ENCODE measurements around the gene PHACTR1.

Gene PHACTR1

GRCh38 chr6:13172291-13172690 is 455.7 kb downstream of the PHACTR1 start:
- TF ChIP-seq, protein P1, sequence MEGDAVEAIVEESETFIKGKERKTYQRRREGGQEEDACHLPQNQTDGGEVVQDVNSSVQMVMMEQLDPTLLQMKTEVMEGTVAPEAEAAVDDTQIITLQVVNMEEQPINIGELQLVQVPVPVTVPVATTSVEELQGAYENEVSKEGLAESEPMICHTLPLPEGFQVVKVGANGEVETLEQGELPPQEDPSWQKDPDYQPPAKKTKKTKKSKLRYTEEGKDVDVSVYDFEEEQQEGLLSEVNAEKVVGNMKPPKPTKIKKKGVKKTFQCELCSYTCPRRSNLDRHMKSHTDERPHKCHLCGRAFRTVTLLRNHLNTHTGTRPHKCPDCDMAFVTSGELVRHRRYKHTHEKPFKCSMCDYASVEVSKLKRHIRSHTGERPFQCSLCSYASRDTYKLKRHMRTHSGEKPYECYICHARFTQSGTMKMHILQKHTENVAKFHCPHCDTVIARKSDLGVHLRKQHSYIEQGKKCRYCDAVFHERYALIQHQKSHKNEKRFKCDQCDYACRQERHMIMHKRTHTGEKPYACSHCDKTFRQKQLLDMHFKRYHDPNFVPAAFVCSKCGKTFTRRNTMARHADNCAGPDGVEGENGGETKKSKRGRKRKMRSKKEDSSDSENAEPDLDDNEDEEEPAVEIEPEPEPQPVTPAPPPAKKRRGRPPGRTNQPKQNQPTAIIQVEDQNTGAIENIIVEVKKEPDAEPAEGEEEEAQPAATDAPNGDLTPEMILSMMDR (conservative IDR thresholded peaks at IDR 0.05; ENCODE audit: low read depth) = no peak
- H3K27ac ChIP-seq = no peak overlapping the region
- ChIA-PET POLR2A (ENCODE audit: low non-redundant PET) (no interaction called here), CTCF (no interaction called here)
- DNase-seq (ENCODE audit: low spot score) = no peak

GRCh38 chr6:13175087-13175486 is 458.5 kb downstream of the PHACTR1 start:
- TF ChIP-seq, protein P1 (conservative IDR thresholded peaks at IDR 0.05; ENCODE audit: low read depth) = no peak
- ChIA-PET POLR2A (ENCODE audit: low non-redundant PET) (no interaction called here), CTCF (no interaction called here)
- H3K27ac ChIP-seq = no peak overlapping the region
- no peak for DNase-seq (ENCODE audit: low spot score)

- TF ChIP-seq, protein P1 (conservative IDR thresholded peaks at IDR 0.05; ENCODE audit: low read depth) = no peak
- no peak for DNase-seq (ENCODE audit: low spot score)
- POLR2A ChIA-PET (ENCODE audit: low non-redundant PET) = no interaction called here
- CTCF ChIA-PET = no interaction called here
- H3K27ac ChIP-seq = no peak overlapping the region
Measured at GRCh38 chr6:13175759-13176158, 459.2 kb downstream of the PHACTR1 start.

DNA sequence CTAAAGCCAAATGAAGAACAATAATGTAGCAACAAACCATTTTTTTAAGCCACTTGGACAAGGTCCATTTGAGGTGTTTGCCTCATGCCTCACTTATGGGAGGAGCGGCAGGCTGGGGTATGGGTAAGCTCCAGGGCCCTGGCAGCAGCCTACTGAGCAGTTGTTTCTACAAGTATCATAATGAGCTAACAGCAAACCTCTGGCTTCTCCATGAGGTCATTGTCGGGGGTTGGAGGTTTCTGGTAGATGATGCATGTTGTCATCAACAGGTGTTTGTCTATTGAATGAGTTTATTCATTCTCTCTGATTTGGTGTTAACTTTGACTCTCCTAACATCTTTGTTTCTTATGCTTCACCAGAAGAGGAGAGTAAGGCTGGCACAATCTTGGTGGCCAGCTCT is 461.1 kb downstream of the PHACTR1 start:
- TF ChIP-seq, protein P1 (conservative IDR thresholded peaks at IDR 0.05; ENCODE audit: low read depth) = no peak
- CTCF ChIA-PET = interaction anchor here (0.6 kb wide), 1 partner anchor 37 kb away, joined by 3 read pairs; no protein-coding TSS in a partner anchor

GRCh38 chr6:13178107-13178506 is 461.5 kb downstream of the PHACTR1 start:
- no peak for DNase-seq (ENCODE audit: low spot score)
- CTCF ChIA-PET = no interaction called here
- no peak overlapping the region for H3K27ac ChIP-seq
- POLR2A ChIA-PET (ENCODE audit: low non-redundant PET) = no interaction called here
- TF ChIP-seq, protein P1 (conservative IDR thresholded peaks at IDR 0.05; ENCODE audit: low read depth) = no peak

More for the DNA sequence above, 461.1 kb downstream of the PHACTR1 start:
- DNase-seq (ENCODE audit: low spot score) = no peak
- no peak overlapping the region for H3K27ac ChIP-seq
- POLR2A ChIA-PET (ENCODE audit: low non-redundant PET) = no interaction called here

DNA sequence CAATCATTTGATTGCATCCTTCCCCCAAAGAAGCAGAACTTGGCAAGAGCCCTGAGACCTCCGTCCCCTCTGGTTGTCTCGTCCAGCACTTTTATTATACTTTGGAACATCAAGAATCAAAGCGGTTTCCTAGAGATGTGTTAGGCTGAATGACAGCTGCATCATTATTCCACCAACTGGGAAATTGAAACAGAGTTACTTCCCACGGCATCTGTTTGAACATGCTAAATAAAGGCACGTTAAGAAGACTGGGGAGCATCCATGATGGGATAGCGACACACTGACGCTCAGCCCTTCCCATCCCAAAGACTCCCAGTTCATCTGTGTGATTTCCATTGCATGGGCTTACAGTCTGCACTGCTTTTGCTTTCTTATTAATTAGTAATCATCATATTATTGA is 464.0 kb downstream of the PHACTR1 start:
- TF ChIP-seq, protein P1 (conservative IDR thresholded peaks at IDR 0.05; ENCODE audit: low read depth) = no peak
- CTCF ChIA-PET = no interaction called here
- POLR2A ChIA-PET (ENCODE audit: low non-redundant PET) = no interaction called here

GRCh38 chr6:13181393-13181792 is 464.8 kb downstream of the PHACTR1 start:
- TF ChIP-seq, protein P1 (conservative IDR thresholded peaks at IDR 0.05; ENCODE audit: low read depth) = no peak
- CTCF ChIA-PET = no interaction called here
- DNase-seq (ENCODE audit: low spot score) = no peak
- POLR2A ChIA-PET (ENCODE audit: low non-redundant PET) = no interaction called here
- no peak overlapping the region for H3K27ac ChIP-seq

More for the DNA sequence above, 464.0 kb downstream of the PHACTR1 start:
- no peak for DNase-seq (ENCODE audit: low spot score)
- no peak overlapping the region for H3K27ac ChIP-seq
